SU-DHL-6 (cell line): Measurements from ENCODE around the gene GPC1.

Experiments
- CTCF ChIP-seq: fragments of 200-600 bp; sonication (generic); IDR thresholded peaks from one replicate; pipeline ENCODE4 v1.5.1; 2017; ENCODE audit warnings: antibody characterized with exemption, mild to moderate bottlenecking, low read length, moderate library complexity; ENCODE audit not compliant: insufficient read depth, poor library complexity, severe bottlenecking
- EZH2phosphoT487 ChIP-seq: fragments of 200-600 bp; sonication (generic), shearing (Covaris generic); conservative IDR thresholded peaks from 2 replicates; pipeline ENCODE4 v1.6.1; 2018; ENCODE audit warnings: mild to moderate bottlenecking, antibody characterized with exemption, low read length, moderate library complexity, mixed read lengths

GRCh38 chr2:240396623-240397541, 38.6 kb upstream of the GPC1 start:
- TF ChIP-seq CTCF (no peak), EZH2phosphoT487 (no peak)
